ENCODE results near the gene CRTC2.
A peak's percentile ranks its signal among the peaks of the same experiment; 100 is the strongest.
"Not testable (repeated sequence)": the region's sequence is repeated elsewhere in the genome, so short reads cannot be mapped to it uniquely, and the experiment has no call there.

The CRTC2 gene

DNA sequence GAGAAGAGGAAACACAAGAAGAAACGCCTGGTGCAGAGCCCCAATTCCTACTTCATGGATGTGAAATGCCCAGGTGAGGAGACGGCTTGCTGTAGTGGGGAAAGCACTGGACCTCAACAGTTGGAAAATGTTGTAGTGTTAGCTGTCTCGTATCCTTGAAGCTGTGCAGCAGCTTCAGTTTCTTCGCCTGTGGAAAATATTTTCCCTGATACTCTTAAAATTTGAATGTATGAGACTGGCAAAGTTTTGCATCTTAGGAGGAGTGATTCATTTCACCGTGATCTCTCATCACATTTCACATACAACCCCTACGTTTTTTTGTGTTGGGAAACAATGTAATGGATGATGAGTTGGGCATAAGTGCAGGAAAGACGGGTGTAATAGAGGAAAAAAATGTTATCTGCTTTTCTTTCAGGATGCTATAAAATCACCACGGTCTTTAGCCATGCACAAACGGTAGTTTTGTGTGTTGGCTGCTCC is 32.8 kb upstream of the CRTC2 start:
- DNase-seq (ENCODE audit: low read depth) = no peak
- H3K4me3 ChIP-seq (ENCODE audit: control insufficient read depth, low read depth, low read length) = peak overlapping the region; percentile 91
- TF ChIP-seq CTCF (IDR thresholded peaks at IDR 0.05; ENCODE audit: control insufficient read depth, insufficient read depth, low read depth, low read length, missing control alignments) = no peak

DNA sequence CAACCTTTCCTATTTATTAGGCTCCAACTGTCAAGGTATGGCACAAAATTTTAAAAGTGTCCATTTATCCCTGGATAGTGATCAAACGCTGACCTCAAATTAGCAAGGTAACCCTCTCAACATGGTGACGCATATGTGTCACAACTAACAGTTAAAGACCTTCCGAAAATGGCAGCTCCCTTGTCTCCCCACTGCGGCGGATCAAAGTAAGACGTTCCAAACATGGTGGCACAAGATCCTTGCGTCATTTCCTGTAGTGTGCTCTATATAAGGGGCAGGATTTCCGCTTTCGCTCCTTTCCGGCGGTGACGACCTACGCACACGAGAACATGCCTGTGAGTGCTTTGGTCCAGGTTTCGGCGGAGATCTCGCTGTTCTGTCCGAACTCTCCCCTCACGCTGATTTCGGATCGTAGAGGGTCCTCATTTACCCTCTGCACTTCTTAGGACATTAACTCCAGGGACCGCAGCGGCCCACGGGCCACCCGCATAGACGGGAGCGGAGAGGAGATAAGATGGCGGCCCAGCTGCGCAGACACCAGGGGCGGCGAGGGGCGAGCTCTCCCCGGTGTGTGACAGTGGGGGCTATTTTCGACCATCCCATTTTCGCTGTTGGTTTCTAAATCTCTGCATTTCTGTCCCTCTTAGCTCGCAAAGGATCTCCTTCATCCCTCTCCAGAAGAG is 32.2 kb upstream of the CRTC2 start, which contains the start of gene RPS27:
TSS of gene RPS27 (plus strand) at position 295 of the 683 bp plus-strand sequence. CDS start at position 330, 35 bp downstream.
- peak within 1 kb of the TSS; percentile 91 for H3K4me3 ChIP-seq (ENCODE audit: control insufficient read depth, low read depth, low read length)
- peak; percentile 97 for DNase-seq (ENCODE audit: low read depth)
- TF ChIP-seq CTCF (IDR thresholded peaks at IDR 0.05; ENCODE audit: control insufficient read depth, insufficient read depth, low read depth, low read length, missing control alignments) = no peak

DNA sequence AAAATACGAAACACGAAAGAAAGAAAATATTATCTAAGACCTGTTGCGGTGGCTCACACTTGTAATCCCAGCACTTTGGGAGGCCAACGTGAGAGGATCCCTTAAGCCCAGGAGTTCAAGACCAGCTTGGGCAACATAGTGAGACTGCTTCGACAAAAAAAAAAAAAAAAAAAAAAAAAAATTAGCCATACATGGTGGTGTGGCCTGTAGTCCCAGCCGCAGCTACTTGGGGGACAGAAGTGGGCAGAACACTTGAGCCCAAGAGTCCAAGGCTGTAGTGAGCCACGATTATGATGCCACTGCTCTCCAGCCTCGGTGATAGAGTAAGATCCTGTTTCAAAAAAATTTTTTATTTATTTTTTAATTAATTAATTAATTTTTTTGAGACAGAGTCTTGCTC is 29.2 kb upstream of the CRTC2 start:
- H3K4me3 ChIP-seq (ENCODE audit: control insufficient read depth, low read depth, low read length) = no peak overlapping the region
- TF ChIP-seq CTCF (IDR thresholded peaks at IDR 0.05; ENCODE audit: control insufficient read depth, insufficient read depth, low read depth, low read length, missing control alignments) = no peak
- no peak for DNase-seq (ENCODE audit: low read depth)

- peak within 1 kb of the TSS; percentile 84 for H3K4me3 ChIP-seq (ENCODE audit: control insufficient read depth, low read depth, low read length)
- peak; percentile 52 for DNase-seq (ENCODE audit: low read depth)
- TF ChIP-seq CTCF (IDR thresholded peaks at IDR 0.05; ENCODE audit: control insufficient read depth, insufficient read depth, low read depth, low read length, missing control alignments) = no peak
Observed at GRCh38 chr1:153985941-153986761, 27.7 kb upstream of the CRTC2 start, which contains the start of gene RAB13. RAB13 (minus strand) TSS chr1:153986339; CDS start chr1:153986236, 103 bp downstream.

DNA sequence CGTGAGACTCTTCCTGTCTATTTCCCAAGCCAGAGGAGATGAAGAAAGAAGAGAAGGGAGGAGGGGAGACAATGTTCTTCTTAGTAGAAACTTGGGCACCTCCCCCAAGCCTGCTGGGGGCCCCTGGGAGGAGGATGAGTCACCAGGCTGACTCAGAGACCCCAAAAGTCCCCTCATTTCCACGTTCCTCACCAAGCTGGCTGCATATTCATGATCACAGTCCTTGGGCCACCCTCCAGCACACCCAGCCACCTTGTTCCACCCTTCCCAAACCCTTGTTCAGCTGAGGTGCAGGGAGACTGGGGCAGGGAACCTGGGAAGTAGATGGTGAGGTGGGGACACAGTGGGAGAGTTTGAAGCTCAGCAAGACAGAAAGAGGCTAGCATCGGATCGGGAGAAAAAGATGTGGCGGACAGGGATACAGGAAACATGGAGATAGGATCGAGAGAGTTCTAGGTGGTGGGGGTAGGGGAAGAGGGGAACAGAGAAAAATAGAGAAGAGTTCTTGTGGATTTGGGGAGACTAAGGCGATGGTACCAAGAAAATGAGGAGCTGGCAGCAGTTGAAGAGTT is 27.0 kb upstream of the CRTC2 start:
- no peak for TF ChIP-seq CTCF (IDR thresholded peaks at IDR 0.05; ENCODE audit: control insufficient read depth, insufficient read depth, low read depth, low read length, missing control alignments)
- peak overlapping the region; percentile 84 for H3K4me3 ChIP-seq (ENCODE audit: control insufficient read depth, low read depth, low read length)
- DNase-seq (ENCODE audit: low read depth) = no peak

GRCh38 chr1:153984123-153984894 is 25.9 kb upstream of the CRTC2 start:
- H3K4me3 ChIP-seq (ENCODE audit: control insufficient read depth, low read depth, low read length) = peak overlapping the region; percentile 84; the same call in 1 of the 2 replicates
- DNase-seq (ENCODE audit: low read depth) = no peak
- TF ChIP-seq CTCF (IDR thresholded peaks at IDR 0.05; ENCODE audit: control insufficient read depth, insufficient read depth, low read depth, low read length, missing control alignments) = no peak

DNA sequence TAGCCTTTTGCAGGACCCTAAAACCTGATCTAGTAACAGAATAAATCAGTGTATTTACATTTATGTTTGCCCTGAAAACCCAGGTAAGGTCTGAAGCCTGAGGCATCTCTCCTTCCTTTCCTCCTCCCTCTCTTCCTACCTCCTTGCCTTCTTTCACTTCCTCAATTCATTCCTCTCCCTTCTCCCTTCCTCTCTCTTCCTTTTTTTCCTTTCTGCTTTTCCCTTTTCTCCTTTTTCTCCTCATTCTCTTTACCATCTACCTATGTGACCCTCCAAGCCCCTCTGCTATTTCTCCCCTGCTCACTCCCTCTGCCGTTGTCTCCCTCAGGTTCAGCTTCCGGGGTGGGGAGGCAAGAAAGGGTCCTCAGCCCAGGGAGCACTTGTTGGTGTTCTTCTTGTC is 23.3 kb upstream of the CRTC2 start:
- DNase-seq (ENCODE audit: low read depth); H3K4me3 ChIP-seq (ENCODE audit: control insufficient read depth, low read depth, low read length): not testable (repeated sequence)

DNA sequence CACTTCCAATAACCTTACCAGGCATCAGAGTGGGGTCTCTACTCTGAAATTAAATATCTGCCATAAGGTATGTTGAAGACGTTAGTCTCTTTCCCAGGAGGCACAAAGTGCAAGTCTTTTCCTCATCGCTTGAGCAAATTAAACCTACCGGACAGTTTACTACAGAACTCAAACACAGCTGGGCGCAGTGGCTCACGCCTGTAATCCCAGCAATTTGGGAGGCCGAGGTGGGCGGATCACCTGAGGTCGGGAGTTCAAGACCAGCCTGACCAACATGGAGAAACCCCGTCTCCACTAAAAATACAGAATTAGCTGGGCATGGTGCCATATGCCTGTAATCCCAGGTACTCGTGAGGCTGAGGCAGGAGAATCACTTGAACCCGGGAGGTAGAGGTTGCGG is 20.7 kb upstream of the CRTC2 start:
- not testable (repeated sequence) for DNase-seq (ENCODE audit: low read depth); H3K4me3 ChIP-seq (ENCODE audit: control insufficient read depth, low read depth, low read length)

Data from AG09309 (cell line).